Stimulated activated CD4-positive, alpha-beta T cell treated with anti-CD3 and anti-CD28 coated beads, Interleukin-15, amount 100 ng/mL, for 24 hours (primary cell): Measurements from ENCODE around the gene ERMAP.

Source experiments
- DNase-seq: peaks from one replicate; pipeline ENCODE4 v3.0.0-alpha.2; 2020

The ERMAP gene, protein sequence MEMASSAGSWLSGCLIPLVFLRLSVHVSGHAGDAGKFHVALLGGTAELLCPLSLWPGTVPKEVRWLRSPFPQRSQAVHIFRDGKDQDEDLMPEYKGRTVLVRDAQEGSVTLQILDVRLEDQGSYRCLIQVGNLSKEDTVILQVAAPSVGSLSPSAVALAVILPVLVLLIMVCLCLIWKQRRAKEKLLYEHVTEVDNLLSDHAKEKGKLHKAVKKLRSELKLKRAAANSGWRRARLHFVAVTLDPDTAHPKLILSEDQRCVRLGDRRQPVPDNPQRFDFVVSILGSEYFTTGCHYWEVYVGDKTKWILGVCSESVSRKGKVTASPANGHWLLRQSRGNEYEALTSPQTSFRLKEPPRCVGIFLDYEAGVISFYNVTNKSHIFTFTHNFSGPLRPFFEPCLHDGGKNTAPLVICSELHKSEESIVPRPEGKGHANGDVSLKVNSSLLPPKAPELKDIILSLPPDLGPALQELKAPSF

DNA sequence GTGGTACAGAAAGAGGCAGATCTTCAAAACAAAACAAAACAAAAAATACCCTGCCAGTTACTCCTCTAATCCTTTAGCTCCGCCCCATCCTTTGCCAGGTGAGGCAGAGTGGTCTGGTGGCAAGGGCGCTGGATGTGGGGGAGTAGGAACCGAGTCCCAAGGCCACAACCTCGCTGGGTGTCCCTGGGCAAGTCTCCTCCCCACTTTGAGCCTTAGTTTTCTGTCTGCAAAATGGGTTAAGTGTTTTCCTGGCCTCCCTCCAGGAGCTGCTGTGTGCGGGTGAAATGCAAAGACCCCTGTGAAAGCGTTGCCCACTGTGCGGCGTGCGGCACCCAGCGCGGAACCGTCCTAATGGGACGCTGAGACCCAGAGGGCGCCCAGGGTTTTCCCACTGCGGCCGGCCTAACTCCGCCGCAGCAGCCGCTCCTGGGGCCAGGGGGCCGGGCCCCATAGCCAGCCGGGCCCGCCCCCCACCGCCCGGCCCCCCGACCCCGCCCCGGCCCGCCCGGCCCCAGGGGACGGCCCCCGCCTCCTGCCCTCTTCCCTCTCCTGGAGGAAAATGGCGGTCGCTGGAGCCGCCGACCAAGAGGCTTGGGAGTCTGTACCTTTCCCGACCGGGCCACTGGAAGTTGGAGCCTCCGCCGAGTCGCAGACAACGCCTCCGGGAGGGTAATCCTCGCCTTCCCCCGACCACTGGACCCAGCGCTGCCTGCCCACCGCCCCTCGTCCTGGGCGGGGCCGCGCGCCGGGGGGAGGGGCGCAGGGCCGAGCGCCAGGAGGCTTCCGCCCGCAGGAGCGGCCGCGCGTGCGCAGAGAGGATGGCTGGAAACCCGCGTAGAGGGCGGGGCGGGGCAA lies at the start of gene ERMAP, which contains the start of gene SVBP:
TSS of gene ERMAP (plus strand) at position 538 of the 855 bp plus-strand sequence. CDS start 13,327 bp downstream, outside the sequence.
TSS of gene SVBP (minus strand) at position 813 of the 855 bp plus-strand sequence. CDS start 853 bp downstream, outside the sequence.
- peak; percentile 95 for DNase-seq

GRCh38 chr1:42767510-42768000 lies 49.4 kb upstream of the ERMAP start:
- no peak for DNase-seq

DNA sequence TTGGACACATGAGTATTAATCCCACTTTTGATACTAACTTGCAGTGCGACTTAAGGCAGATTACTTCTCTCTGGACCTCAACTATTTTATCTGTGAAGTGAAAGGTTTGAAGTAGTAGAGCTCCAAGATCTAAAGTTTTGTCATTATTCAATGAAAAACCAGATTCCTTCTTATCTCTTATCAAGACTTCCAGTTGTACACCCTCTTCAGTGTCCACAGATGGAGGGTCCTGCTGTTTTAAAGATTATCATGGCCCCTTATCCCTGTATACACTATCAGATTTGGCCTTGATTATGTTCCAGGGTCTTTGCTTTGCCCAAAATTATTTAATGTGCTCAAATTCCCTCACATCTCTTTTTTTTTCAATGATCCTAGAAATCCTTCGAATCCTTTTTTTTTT lies 48.8 kb upstream of the ERMAP start:
- DNase-seq: no peak

GRCh38 chr1:42769811-42770210 lies 47.1 kb upstream of the ERMAP start:
- DNase-seq: no peak

DNA sequence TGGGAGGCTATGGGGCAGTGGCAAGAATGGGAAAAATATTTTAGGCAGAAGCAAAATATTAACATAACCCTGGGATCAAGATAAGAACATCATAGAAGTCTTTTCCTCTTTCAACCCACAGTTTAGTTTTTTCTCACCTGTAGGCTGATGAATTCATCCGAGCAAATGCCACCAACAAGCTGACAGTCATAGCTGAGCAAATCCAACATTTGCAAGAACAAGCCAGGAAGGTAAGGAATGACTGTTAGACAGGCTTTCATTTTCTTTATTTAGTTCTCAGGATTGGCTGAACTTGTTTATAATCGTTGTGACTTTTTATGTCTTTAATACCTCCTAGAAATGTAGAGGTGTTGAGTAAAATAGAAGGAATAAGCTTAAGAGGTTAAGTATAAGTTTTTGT lies 43.5 kb upstream of the ERMAP start:
- no peak for DNase-seq

DNA sequence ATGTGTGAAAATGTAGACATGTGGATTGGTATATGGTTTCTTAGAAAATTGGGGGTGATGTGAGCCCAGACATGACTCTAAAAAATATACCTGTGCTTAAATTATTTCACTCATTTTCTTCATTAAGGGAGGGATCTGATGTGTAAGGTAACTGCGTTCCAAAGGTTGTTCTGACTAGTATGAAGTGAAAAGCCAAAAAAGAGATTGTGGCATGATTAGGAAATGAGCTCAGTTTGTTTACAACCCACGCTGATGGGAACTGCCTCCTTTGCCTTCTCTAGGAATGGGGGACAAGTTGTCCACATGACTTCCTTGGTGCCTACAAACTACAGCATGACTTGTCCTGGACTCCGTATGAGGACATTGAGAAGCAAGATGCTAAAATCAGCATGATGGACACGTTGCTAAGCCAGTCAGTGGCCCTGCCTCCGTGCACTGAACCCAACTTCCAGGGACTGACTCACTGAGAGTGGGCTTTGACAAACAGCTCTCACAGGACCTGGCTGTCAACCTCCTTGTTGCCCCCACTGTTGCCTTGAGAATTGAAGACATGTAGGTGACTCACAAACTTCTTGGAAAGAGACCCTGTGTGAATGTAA lies 41.9 kb upstream of the ERMAP start:
- no peak for DNase-seq

GRCh38 chr1:42776502-42776901 lies 40.4 kb upstream of the ERMAP start:
- DNase-seq: no peak

GRCh38 chr1:42777852-42778251 lies 39.1 kb upstream of the ERMAP start:
- peak; percentile 38 for DNase-seq

- no peak for DNase-seq
These were observed 37.2 kb upstream of the ERMAP start for GRCh38 chr1:42779725-42780124.

DNA sequence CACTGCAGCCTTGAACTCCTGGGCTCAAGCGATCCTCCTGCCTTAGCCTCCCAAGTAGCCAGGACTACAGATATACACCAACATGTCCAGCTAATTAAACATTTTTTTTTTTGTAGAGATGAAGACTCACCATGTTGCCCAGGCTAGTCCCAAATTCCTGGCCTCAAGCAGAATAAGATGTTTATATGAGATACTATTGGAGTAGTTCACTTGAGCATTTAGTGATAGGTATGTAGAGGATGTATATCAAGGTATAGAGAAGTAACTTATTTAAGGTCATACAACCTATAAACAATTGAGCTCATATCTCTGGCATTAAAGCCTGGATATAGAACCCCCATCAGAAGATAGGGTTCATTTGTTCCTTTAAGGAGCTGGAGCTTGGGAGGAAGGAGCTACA lies 36.7 kb upstream of the ERMAP start:
- DNase-seq: no peak

GRCh38 chr1:42783092-42783491 lies 33.8 kb upstream of the ERMAP start:
- no peak for DNase-seq

DNA sequence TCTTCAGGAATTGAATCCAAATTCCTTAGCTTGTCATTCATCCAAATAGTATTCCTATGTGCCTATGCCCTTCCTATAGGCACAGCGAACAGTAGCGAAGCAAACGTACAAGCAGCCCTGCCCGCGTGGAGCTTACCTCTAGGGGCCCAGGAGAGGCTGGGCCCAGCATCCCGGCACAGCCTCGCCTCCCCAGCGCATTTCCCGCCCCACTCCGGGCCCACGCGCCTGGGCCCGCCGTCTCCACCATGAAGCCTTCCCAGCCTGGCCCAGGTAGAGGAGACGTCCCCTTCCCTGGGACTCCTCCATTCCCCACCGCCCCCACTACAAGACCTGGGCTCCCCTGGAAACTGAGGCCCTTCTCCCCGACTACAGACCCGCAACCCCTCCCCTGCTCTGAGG lies 32.4 kb upstream of the ERMAP start:
- DNase-seq: no peak

- peak; percentile 58 for DNase-seq
These were observed 31.8 kb upstream of the ERMAP start, which contains the start of gene TMEM269 for GRCh38 chr1:42784946-42785693. Gene TMEM269 (plus strand): TSS chr1:42784991. CDS start chr1:42789894, 4,903 bp downstream.

- no peak for DNase-seq
These were observed 30.8 kb upstream of the ERMAP start for GRCh38 chr1:42786097-42786496.

DNA sequence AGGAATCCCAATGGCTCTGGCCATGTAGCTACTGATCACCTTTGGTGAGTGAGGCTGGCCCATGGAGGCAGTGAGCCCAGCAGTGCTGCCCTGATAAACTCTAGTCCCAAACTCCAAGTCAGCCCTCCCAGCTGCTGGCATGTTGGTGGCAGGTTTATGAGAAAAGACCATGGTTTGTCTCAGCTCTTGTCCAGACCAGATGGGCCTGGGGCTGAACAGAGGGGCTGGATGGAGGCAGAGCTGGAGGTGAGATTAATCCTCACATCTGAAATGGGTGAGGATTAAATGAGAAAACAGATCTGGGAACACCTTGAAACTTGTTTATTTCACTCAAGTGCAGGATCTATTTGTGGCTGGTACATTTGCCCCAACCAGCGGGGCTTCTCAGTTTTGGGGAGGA lies 28.9 kb upstream of the ERMAP start:
- no peak for DNase-seq

DNA sequence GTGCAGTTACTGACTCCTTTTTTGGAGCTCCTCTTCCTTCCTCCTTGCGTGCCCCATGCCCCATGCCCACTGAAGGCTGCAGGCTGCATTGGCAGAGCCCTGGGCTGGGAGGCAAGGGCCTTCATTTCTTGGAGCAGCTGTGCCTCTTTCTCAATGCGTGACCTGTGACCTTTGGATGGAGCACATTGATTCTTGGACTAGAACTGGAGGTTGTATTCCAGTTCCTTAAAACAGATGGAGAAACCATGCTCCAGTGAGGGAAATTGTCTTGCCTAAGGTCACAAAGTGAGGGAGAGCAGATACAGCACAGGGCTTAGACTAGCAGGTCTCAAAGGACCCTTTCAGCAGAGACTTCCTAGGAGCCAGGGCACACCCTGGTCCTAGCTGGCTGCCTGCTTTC lies 23.1 kb upstream of the ERMAP start:
- DNase-seq: no peak

DNA sequence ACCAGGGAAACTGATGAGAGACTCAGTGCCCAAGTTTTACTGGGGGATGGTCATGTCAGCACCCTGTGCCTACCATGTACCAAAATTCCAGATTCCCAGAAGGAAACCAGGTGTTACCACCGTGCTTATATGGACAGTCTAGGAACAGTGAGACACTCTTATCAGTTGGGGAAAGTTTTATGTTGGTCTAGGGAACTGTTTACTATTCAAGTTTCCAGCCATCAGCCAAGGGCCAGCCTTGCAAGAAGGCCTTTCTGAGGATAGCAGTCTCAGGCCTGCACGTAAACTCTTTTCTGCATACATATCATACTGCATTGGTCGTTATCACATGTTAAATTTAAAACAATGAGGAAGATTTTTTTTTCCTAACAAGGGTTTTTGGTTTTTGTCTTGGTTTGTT lies 19.5 kb upstream of the ERMAP start:
- no peak for DNase-seq

GRCh38 chr1:42797979-42798378 lies 18.9 kb upstream of the ERMAP start:
- no peak for DNase-seq

DNA sequence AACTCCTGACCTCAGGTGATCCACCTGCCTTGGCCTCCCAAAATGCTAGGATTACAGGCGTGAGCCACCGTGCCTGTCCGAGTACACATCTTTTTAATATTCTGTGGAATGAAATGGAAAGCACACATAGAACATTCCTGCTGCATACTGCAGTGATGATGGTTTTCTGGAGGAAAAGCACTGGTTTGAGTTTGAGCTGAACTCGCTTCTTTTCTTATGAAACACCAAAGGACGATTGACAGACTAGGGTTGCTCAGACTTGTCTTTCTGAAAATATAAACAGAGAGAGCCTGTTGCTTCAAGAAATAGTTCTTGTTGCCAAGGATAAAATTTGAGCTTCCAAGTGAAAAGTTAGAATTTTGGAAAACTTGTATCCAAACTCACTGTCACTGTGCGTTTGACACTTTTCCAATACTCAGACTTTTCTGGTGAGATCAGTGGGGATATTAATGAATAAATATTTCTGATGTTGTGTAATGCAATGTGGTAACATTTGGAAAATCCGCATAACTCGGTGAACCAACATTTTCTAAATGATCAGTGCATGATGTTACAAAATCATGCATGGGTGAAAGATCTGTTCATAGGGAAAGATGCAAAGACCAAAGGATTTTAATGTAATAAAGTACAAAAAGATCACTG lies 15.0 kb upstream of the ERMAP start:
- no peak for DNase-seq

GRCh38 chr1:42806171-42806570 lies 10.8 kb upstream of the ERMAP start:
- no peak for DNase-seq

DNA sequence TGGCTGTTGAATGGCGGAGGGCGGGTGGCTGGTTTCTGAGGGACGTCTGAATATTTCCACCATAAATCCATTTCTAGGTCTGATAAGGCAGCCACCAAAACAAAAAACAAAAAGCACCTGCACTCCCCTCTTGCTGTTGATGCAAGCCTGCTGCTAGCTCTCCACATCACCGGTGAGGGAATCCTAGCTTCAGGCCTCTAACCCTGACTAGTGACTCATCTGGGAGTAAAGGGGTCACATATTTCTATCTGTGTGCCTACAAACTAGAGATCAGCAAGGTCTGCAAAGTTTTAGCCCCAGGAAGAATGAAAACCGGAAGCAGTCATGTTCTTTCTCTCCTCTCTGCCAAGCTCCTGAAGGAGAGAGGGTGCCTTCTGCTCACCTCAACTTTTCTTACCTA lies 10.3 kb upstream of the ERMAP start:
- no peak for DNase-seq
